ENCODE results near the gene PLEKHG4B.
"Not testable (repeated sequence)": the region's sequence is repeated elsewhere in the genome, so short reads cannot be mapped to it uniquely, and the experiment has no call there.

PLEKHG4B gene

GRCh38 chr5:194603-195209 is 102.7 kb downstream of the PLEKHG4B start:
- no peak overlapping the region for H3K27ac ChIP-seq
- TF ChIP-seq CTCF (conservative IDR thresholded peaks at IDR 0.05) (no peak), ZFX (IDR thresholded peaks at IDR 0.05) (no peak)

GRCh38 chr5:195401-196160 is 103.6 kb downstream of the PLEKHG4B start:
- TF ChIP-seq ZFX (IDR thresholded peaks at IDR 0.05) = no peak
- no peak for TF ChIP-seq CTCF (conservative IDR thresholded peaks at IDR 0.05)
- no peak overlapping the region for H3K27ac ChIP-seq

GRCh38 chr5:196350-196749 is 104.4 kb downstream of the PLEKHG4B start:
- TF ChIP-seq CTCF (conservative IDR thresholded peaks at IDR 0.05) (no peak), ZFX (IDR thresholded peaks at IDR 0.05) (no peak)
- H3K27ac ChIP-seq = no peak overlapping the region

- H3K27ac ChIP-seq = not testable (repeated sequence)
Measured at GRCh38 chr5:197031-197430, 105.1 kb downstream of the PLEKHG4B start.

DNA sequence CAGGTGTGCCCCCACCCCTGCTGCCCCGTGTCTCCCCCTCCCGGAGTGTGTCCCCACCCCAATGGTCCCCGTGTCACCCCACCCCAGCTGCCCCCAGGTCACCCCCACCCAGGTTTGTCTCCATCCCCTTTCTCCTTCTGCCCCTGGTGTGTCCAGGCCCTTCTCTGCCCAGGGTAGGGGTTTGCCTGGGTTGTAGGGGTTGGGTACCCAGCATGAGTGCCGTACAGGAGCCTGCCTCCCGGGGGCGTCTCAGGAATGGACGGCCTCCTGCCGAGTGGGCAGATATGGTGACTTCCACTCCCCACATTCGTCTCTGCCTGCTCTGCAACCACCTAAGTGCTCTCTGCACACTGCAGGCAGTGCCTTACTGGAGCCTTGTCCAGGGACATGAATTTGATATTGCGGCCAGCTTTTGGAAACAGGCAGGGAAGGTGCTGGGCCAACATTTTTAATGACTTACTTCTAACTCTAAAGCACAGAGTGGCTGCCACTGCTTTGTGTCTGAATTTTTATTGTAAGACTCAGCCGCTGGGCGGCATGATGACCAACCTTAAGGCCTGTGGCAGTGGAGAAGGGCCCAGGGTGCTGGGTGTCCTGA is 106.0 kb downstream of the PLEKHG4B start:
- no peak overlapping the region for H3K27ac ChIP-seq
- TF ChIP-seq CTCF (conservative IDR thresholded peaks at IDR 0.05) (no peak), ZFX (IDR thresholded peaks at IDR 0.05) (no peak)

GRCh38 chr5:198516-199196 is 106.7 kb downstream of the PLEKHG4B start:
- H3K27ac ChIP-seq = no peak overlapping the region
- TF ChIP-seq CTCF (conservative IDR thresholded peaks at IDR 0.05) = no peak
- TF ChIP-seq ZFX (IDR thresholded peaks at IDR 0.05) = no peak

DNA sequence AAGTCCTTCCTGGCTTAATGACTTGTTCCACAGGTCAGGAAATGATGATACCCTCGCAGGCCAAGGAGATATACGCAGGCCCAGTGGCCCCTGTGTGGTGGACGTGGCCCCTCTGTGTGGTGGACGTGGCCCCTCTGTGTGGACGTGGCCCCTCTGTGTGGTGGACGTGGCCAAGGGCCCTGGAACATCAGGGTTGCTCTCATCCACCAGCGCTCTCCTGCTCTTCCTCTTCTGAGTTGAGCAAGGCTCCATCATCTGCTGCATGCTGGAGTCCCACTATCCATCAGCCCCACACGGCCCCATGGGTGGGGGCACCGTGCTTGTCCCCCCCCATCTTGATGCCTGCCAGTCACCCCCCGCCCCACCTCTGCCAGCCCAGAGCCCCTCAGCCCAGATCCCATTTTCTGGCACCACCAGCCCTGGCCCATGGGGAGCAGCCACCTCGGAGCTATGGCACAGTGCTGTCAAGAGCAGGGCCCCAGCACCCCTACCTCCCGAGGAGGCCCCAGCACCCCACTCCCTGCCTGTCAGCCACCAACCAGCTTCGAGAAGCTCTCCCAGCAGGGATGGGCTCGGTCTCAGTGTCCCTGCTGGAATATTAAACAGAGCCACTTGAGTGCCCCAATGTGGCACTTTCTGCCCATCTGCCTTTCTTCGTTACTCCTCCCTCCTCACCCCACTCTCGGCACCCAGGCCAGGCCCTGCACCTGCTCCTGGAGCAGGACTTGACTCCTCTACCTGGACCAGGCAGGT is 107.4 kb downstream of the PLEKHG4B start:
- no peak overlapping the region for H3K27ac ChIP-seq
- TF ChIP-seq ZFX (IDR thresholded peaks at IDR 0.05) (no peak), CTCF (conservative IDR thresholded peaks at IDR 0.05) (no peak)
